Osteoblast (primary cell): ENCODE results near the gene TFE3. TPM values are rescaled to one million over a fixed set of nuclear protein-coding genes. Genes with fewer than 3 reads are reported as not detected.

Experiments
- DNase-seq: peaks from one replicate; pipeline ENCODE4 v3.0.0; 2011; ENCODE audit warnings: low spot score, mixed read lengths; ENCODE audit not compliant: insufficient read length; ENCODE audit errors: missing footprints
- H2AFZ ChIP-seq: 2 replicates; pipeline ENCODE4 v1.6.0; 2011; ENCODE audit warnings: mild to moderate bottlenecking, low read length
- H3K27ac ChIP-seq: 2 replicates; pipeline ENCODE4 v1.5.1; 2011; ENCODE audit warnings: mild to moderate bottlenecking, low read depth, low read length, moderate library complexity
- H3K27me3 ChIP-seq: 2 replicates; pipeline ENCODE4 v1.6.0; 2012; ENCODE audit warnings: mild to moderate bottlenecking, control low read depth, inconsistent platforms, low read length, moderate library complexity; ENCODE audit not compliant: insufficient read depth
- H3K36me3 ChIP-seq: 2 replicates; pipeline ENCODE4 v1.5.1; 2011; ENCODE audit warnings: mild to moderate bottlenecking, low read length, control low read depth, moderate library complexity; ENCODE audit not compliant: insufficient read depth
- H3K4me1 ChIP-seq: 2 replicates; pipeline ENCODE4 v1.5.1; 2011; ENCODE audit warnings: mild to moderate bottlenecking, low read length, control low read depth, moderate library complexity; ENCODE audit not compliant: insufficient read depth
- H3K4me2 ChIP-seq: 2 replicates; pipeline ENCODE4 v1.6.0; 2011; ENCODE audit warnings: mild to moderate bottlenecking, low read length; ENCODE audit not compliant: insufficient read depth
- H3K4me3 ChIP-seq: fragments of 200-600 bp; sonication (generic); 3 replicates; pipeline ENCODE4 v1.5.1; 2012; ENCODE audit warnings: mild to moderate bottlenecking, low read length, inconsistent platforms; ENCODE audit not compliant: insufficient read depth
- H3K79me2 ChIP-seq: 2 replicates; pipeline ENCODE4 v1.6.0; 2012; ENCODE audit warnings: mild to moderate bottlenecking, low read length, control low read depth, inconsistent platforms; ENCODE audit not compliant: insufficient read depth
- H3K9me3 ChIP-seq: 2 replicates; pipeline ENCODE4 v1.5.1; 2011; ENCODE audit warnings: low read depth, low read length, control low read depth
- H4K20me1 ChIP-seq: 2 replicates; pipeline ENCODE4 v1.6.0; 2012; ENCODE audit warnings: mild to moderate bottlenecking, low read length, control low read depth; ENCODE audit not compliant: insufficient read depth
- CTCF ChIP-seq: IDR thresholded peaks from 2 replicates; pipeline ENCODE4 v1.5.1; 2011; ENCODE audit warnings: mild to moderate bottlenecking, low read depth, low read length, moderate library complexity; ENCODE audit errors: extremely low read depth
- total RNA-seq: library from RNA; depleted of rRNA; stranded (reverse); fragments of >200 nt; gene quantifications from 2 replicates; pipeline ENCODE4 v1.2.3, GENCODE V29; 2012

TFE3 gene
- total RNA-seq, 1 donor = 46.7 TPM

- peak overlapping the region; percentile 60 for H2AFZ ChIP-seq
- no peaks in the 10 kb centered on the region for H4K20me1 ChIP-seq
- H3K4me3 ChIP-seq = peak overlapping the region; percentile 31
- no peak overlapping the region for H3K27ac ChIP-seq
- H3K9me3 ChIP-seq = no peaks in the 10 kb centered on the region
- H3K27me3 ChIP-seq = no peaks in the 10 kb centered on the region
- peaks cover 27% of the 10 kb centered on the region for H3K79me2 ChIP-seq
- TF ChIP-seq CTCF = no peak
- no peak for DNase-seq
- H3K4me2 ChIP-seq = peak overlapping the region; percentile 39
- peaks cover 8% of the 10 kb centered on the region for H3K36me3 ChIP-seq
- peaks cover 8% of the 10 kb centered on the region for H3K4me1 ChIP-seq
These were observed 777 bp upstream of the TFE3 start for GRCh38 chrX:49043987-49044281.

- Histone ChIP-seq H3K27ac (peak overlapping the region; percentile 90), H3K36me3 (peaks cover 20% of the 10 kb centered on the region), H3K4me2 (peak overlapping the region; percentile 91), H4K20me1 (peaks cover 2% of the 10 kb centered on the region), H3K4me3 (peak overlapping the region; percentile 81), H3K27me3 (no peaks in the 10 kb centered on the region), H2AFZ (peak overlapping the region; percentile 22), H3K79me2 (peaks cover 40% of the 10 kb centered on the region), H3K4me1 (peaks cover 12% of the 10 kb centered on the region), H3K9me3 (no peaks in the 10 kb centered on the region)
- no peak for TF ChIP-seq CTCF
- DNase-seq = peak; percentile 72
These were observed 457 bp downstream of the TFE3 start for GRCh38 chrX:49042581-49043219.

- no peak for TF ChIP-seq CTCF
- peaks cover 12% of the 10 kb centered on the region for H3K4me1 ChIP-seq
- no peaks in the 10 kb centered on the region for H3K9me3 ChIP-seq
- H3K79me2 ChIP-seq = peaks cover 41% of the 10 kb centered on the region
- no peaks in the 10 kb centered on the region for H3K27me3 ChIP-seq
- peaks cover 27% of the 10 kb centered on the region for H3K36me3 ChIP-seq
- DNase-seq = peak; percentile 80
- H3K27ac ChIP-seq = peak overlapping the region; percentile 90
- H4K20me1 ChIP-seq = peaks cover 4% of the 10 kb centered on the region
- peak overlapping the region; percentile 91 for H3K4me2 ChIP-seq
- no peak overlapping the region for H2AFZ ChIP-seq
- H3K4me3 ChIP-seq = peak overlapping the region; percentile 81
These were observed 1.2 kb downstream of the TFE3 start for GRCh38 chrX:49041744-49042580.

- H4K20me1 ChIP-seq = peaks cover 4% of the 10 kb centered on the region
- DNase-seq = peak; percentile 82
- peaks cover 12% of the 10 kb centered on the region for H3K4me1 ChIP-seq
- H3K27ac ChIP-seq = peak overlapping the region; percentile 62
- H3K4me2 ChIP-seq = peak overlapping the region; percentile 91
- H2AFZ ChIP-seq = no peak overlapping the region
- peak overlapping the region; percentile 52 for H3K4me3 ChIP-seq
- H3K27me3 ChIP-seq = no peaks in the 10 kb centered on the region
- TF ChIP-seq CTCF = no peak
- peaks cover 34% of the 10 kb centered on the region for H3K36me3 ChIP-seq
- H3K79me2 ChIP-seq = peaks cover 41% of the 10 kb centered on the region
- no peaks in the 10 kb centered on the region for H3K9me3 ChIP-seq
These were observed 2.7 kb downstream of the TFE3 start for GRCh38 chrX:49040376-49040955.
